Psoas muscle (tissue), 8 donors: ENCODE measurements around the gene REST. TPM values are rescaled to one million over a fixed set of nuclear protein-coding genes. Genes with fewer than 3 reads are reported as not detected.
A peak's percentile ranks its signal among the peaks of the same experiment; 100 is the strongest.

Experiments
- ATAC-seq, 4 donors: fragments of 200-7000 bp; cut with Tn5 transposase; one replicate each; pipeline ENCODE4 v1.9.1; 2020; ENCODE audit warnings: moderate library complexity in 3 of 4, mild to moderate bottlenecking in 2 of 4
- DNase-seq, 2 donors: peaks; one replicate each; pipeline ENCODE4 v3.0.0-alpha.2; 2020
- H3K27ac ChIP-seq: fragments of 200-600 bp; one replicate; pipeline ENCODE4 v1.8.0; 2022
- H3K27me3 ChIP-seq, 3 donors: fragments of 200-600 bp in 1 of 3; one replicate each; pipeline versions ENCODE4 v1.6.1 to v1.8.0; 2013 to 2022; ENCODE audit warnings: low read length in 2 of 3, mild to moderate bottlenecking in 2 of 3, moderate library complexity in 1 of 3; ENCODE audit not compliant: insufficient read depth in 3 of 3
- H3K36me3 ChIP-seq, 2 donors: fragments of 200-600 bp in 1 of 2; one replicate each; pipeline versions ENCODE4 v1.6.1 to v1.8.0; 2013 to 2022; ENCODE audit warnings: low read depth in 1 of 2, mild to moderate bottlenecking in 1 of 2, moderate library complexity in 1 of 2; ENCODE audit not compliant: insufficient read depth in 1 of 2
- H3K4me1 ChIP-seq: fragments of 200-600 bp; one replicate; pipeline ENCODE4 v1.8.0; 2022
- H3K4me3 ChIP-seq: fragments of 200-600 bp; one replicate; pipeline ENCODE4 v1.8.0; 2022; ENCODE audit warnings: mild to moderate bottlenecking
- H3K9me3 ChIP-seq: fragments of 200-600 bp; one replicate; pipeline ENCODE4 v1.8.0; 2022
- WGBS, 3 donors: extraction: QIAGEN DNeasy Blood & Tissue Kit; methylation state at CpG; one replicate each; pipeline versions ENCODE4 v1.1.6 to v1.1.7; 2013; 5-methylcytosine and 5-hydroxymethylcytosine counted together
- intact Hi-C, 2 donors: fragments of 100-400 bp; cut with DNase I; formaldehyde crosslinking; loops; one replicate each; pipeline versions ENCODE4 v1.11.0 to v1.14.2; 2022
- polyA plus RNA-seq, 3 donors: library from polyadenylated mRNA; stranded (reverse); fragments of 200-250 nt; gene quantifications; one replicate each; pipeline ENCODE4 v1.2.3, GENCODE V29; 2013
- total RNA-seq, 4 donors: library from RNA; stranded (reverse); fragmentation: NEBNext Ultra II Directional in 2 of 4; extraction: Animal tissue kit (Norgen Biotek cat#: 25700) in 2 of 4; gene quantifications; one replicate each; pipeline versions ENCODE4 v1.2.1 to v1.2.4, GENCODE V29; 2021 to 2023
- TF ChIP-seq, protein P1 (sequence below): fragments of 200-600 bp; IDR thresholded peaks from one replicate; pipeline ENCODE4 v1.8.0; 2022; ENCODE audit warnings: antibody characterized with exemption
- donor health status: healthy with polysubstance abuse.
- donor health status: DM: no; HTN: no; CAD: no; lungs with moderate emphysema.
- donor health status: Bipolar disorder and iron deficiency.
- donor health status: healthy.
- donor health status: DM: yes; HTN: yes; CAD: no.
- donor health status: DM: no; HTN: no; CAD: no.
- donor health status: DM: no; HTN: no; CAD: no.
- donor health status: DM: yes; HTN: yes; CAD: no.

Gene REST
- total and polyA plus RNA-seq, 7 donors: 2.5 to 21.4 (median 13.5) TPM

DNA sequence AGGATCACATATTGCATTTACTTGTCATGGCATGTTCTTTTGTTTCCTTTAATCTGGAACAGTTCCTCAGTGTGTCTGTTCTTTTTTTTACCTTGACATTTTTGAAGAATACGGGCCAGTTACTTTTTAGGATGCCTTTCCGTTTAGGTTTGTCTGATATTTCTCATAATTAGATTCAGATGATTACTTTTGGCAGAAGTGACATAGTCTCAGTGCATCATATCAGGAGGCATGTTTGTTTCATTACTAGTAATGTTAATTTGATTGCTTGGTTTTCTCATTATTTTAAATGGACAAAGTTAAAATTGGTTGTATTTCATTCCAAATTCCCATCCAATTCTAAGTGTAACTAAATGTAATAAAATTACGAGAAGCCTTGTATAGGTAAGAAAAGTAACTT lies 79.3 kb downstream of the REST start:
- no peak overlapping the region for H3K4me3 ChIP-seq
- no peaks in the 10 kb centered on the region for H3K27me3 ChIP-seq
- H3K9me3 ChIP-seq: no peaks in the 10 kb centered on the region
- TF ChIP-seq, protein P1, sequence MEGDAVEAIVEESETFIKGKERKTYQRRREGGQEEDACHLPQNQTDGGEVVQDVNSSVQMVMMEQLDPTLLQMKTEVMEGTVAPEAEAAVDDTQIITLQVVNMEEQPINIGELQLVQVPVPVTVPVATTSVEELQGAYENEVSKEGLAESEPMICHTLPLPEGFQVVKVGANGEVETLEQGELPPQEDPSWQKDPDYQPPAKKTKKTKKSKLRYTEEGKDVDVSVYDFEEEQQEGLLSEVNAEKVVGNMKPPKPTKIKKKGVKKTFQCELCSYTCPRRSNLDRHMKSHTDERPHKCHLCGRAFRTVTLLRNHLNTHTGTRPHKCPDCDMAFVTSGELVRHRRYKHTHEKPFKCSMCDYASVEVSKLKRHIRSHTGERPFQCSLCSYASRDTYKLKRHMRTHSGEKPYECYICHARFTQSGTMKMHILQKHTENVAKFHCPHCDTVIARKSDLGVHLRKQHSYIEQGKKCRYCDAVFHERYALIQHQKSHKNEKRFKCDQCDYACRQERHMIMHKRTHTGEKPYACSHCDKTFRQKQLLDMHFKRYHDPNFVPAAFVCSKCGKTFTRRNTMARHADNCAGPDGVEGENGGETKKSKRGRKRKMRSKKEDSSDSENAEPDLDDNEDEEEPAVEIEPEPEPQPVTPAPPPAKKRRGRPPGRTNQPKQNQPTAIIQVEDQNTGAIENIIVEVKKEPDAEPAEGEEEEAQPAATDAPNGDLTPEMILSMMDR: no peak
- DNase-seq (no peak), ATAC-seq (no peak)
- WGBS, 3 donors: 93 to 95% (median 93%) methylated on average over 3 of the region's 3 CpGs
- intact Hi-C loops: no loop called here
- H3K4me1 ChIP-seq: peaks cover 6% of the 10 kb centered on the region
- peaks cover 4 to 67% of the 10 kb centered on the region in 2 donors for H3K36me3 ChIP-seq
- no peak overlapping the region for H3K27ac ChIP-seq

DNA sequence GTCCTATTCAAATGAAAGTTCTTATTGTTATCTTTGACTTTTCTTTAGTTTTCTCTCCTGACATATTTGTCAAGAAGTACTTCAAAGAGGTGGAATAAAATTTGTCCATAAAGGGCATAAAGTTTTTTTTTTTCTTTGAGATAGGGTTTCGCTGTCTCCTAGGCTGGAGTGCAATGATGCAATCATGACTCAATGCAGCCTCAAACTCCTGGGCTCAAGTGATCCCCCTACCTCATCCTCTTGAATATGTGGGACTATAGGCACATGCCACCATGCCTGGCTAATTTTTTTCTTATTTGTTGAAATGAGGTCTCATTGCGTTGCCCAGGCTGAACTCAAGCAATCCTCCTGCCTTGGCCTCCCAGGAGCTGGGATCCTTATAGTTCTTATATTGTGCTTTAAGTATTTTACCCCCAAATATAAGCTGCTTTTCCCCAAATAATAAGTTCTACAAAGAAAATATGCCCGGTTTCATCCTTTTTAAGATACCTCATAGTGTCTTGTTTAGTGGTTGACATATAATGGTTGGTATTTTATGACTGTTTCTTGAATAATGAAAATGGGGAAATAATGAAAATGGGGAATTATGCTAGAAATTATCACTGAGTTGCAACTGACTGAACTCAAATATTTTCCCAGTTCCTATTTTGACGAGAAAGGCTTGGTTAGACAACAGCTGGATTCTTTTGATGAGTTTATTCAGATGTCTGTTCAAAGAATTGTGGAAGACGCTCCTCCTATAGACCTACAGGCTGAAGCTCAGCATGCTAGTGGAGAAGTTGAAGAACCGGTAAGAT lies 82.6 kb downstream of the REST start:
- Histone ChIP-seq H3K9me3 (no peaks in the 10 kb centered on the region), H3K4me1 (peaks cover 4% of the 10 kb centered on the region), H3K27ac (no peak overlapping the region), H3K4me3 (no peak overlapping the region), H3K36me3 (peaks cover 4 to 91% of the 10 kb centered on the region in 2 donors), H3K27me3 (no peaks in the 10 kb centered on the region)
- no peak for DNase-seq
- no peak for ATAC-seq
- TF ChIP-seq, protein P1: no peak
- intact Hi-C loops: no loop called here
- WGBS, 3 donors: 90 to 96% (median 94%) methylated on average over 6 of the region's 6 CpGs

DNA sequence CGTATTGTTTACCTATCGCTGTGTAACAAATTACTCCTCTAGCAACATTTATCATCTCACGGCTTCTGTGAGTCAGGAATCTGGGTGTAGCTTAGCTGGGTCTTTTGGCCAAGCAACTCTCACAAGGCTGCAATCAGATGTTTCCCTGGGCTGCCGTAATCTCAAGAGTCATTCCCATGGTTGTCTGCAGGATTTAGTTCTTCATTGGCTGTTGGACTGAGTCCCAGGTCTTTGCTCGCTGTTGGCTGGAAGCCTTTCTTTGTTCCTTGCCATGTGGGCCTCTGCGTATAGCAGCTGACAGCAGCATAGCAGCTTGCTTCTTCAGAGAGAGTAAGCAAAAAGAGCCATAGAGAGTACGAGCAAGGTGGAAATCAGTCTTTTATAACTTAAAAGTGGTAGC lies 87.8 kb downstream of the REST start:
- Histone ChIP-seq H3K4me3 (no peak overlapping the region), H3K36me3 (peaks cover 4 to 91% of the 10 kb centered on the region in 2 donors), H3K27ac (peak overlapping the region; percentile 59), H3K27me3 (no peaks in the 10 kb centered on the region), H3K9me3 (no peaks in the 10 kb centered on the region), H3K4me1 (peaks cover 9% of the 10 kb centered on the region)
- 17 to 30% (median 25%) methylated on average over 7 of the region's 7 CpGs for WGBS, 3 donors
- TF ChIP-seq, protein P1: no peak
- intact Hi-C loops: no loop called here
- ATAC-seq (peak; percentile 58 to 90 (median 86)), DNase-seq (peak; percentile 37 to 66)

DNA sequence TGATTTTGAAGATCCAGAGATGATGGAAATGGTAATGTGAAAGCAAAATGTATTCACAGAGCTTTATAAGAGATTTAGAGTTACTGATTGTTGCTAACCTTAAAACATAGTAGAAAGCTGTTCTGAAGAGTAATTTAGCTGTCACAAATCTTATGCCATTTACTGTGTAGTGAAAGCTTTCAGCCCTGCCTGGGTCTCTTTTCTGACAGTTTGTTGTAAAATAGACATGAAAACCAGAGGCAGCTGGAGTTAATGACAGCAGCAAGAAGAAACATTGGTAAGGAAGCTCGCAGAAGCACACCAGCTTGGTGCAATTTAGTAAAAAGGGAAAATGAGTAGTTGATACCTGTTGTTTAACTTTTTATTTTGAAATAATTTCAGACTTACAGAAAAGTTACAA lies 92.1 kb downstream of the REST start:
- 93 to 97% (median 97%) methylated on average over 1 of the region's 1 CpG for WGBS, 3 donors
- H3K4me1 ChIP-seq: peaks cover 9% of the 10 kb centered on the region
- no peaks in the 10 kb centered on the region for H3K27me3 ChIP-seq
- intact Hi-C loops: loop anchor here in 1 of 2 donors (10.0 kb wide), 1 partner anchor 505 kb away; no protein-coding TSS in a partner anchor
- H3K4me3 ChIP-seq: no peak overlapping the region
- no peak overlapping the region for H3K27ac ChIP-seq
- TF ChIP-seq, protein P1: no peak
- peaks cover 0 to 89% of the 10 kb centered on the region in 2 donors for H3K36me3 ChIP-seq
- DNase-seq: no peak
- ATAC-seq: no peak
- no peaks in the 10 kb centered on the region for H3K9me3 ChIP-seq
